RWPE1 (cell line): Measurements from ENCODE around the gene PHF20.
"Not testable (repeated sequence)": the region's sequence is repeated elsewhere in the genome, so short reads cannot be mapped to it uniquely, and the experiment has no call there.

Experiments
- CTCF ChIA-PET: fragments of 350-600 bp; sonication (Branson Sonifier 250); formaldehyde crosslinking; extraction: SDS; loops from one replicate; lab custom pipeline; 2021; lab: Yijun Ruan, JAX
- POLR2A ChIA-PET: fragments of 400-600 bp; formaldehyde crosslinking; extraction: SDS; loops from one replicate; lab custom pipeline; 2020; ENCODE audit warnings: antibody characterized with exemption; ENCODE audit not compliant: low non-redundant PET; lab: Yijun Ruan, JAX
- DNase-seq: peaks from one replicate; pipeline ENCODE4 v3.0.0; 2012; ENCODE audit warnings: low spot score
- H3K27ac ChIP-seq: fragments of 450-650 bp; 2 replicates; pipeline ENCODE4 v1.5.1; 2017
- TF ChIP-seq, protein P1 (sequence below): fragments of 450-650 bp; conservative IDR thresholded peaks from 2 replicates; pipeline ENCODE4 v1.5.1; 2017; ENCODE audit warnings: low read depth, mild to moderate bottlenecking

The PHF20 gene

GRCh38 chr20:35994994-35995453 is 223.2 kb downstream of the PHF20 start:
- DNase-seq = peak; percentile 88
- TF ChIP-seq, protein P1, sequence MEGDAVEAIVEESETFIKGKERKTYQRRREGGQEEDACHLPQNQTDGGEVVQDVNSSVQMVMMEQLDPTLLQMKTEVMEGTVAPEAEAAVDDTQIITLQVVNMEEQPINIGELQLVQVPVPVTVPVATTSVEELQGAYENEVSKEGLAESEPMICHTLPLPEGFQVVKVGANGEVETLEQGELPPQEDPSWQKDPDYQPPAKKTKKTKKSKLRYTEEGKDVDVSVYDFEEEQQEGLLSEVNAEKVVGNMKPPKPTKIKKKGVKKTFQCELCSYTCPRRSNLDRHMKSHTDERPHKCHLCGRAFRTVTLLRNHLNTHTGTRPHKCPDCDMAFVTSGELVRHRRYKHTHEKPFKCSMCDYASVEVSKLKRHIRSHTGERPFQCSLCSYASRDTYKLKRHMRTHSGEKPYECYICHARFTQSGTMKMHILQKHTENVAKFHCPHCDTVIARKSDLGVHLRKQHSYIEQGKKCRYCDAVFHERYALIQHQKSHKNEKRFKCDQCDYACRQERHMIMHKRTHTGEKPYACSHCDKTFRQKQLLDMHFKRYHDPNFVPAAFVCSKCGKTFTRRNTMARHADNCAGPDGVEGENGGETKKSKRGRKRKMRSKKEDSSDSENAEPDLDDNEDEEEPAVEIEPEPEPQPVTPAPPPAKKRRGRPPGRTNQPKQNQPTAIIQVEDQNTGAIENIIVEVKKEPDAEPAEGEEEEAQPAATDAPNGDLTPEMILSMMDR = peak; percentile 98
- no peak overlapping the region for H3K27ac ChIP-seq
- POLR2A ChIA-PET = interaction anchor here (1.8 kb wide), 1 partner anchor 144 kb away, joined by 6 read pairs; no protein-coding TSS in a partner anchor
- CTCF ChIA-PET = interaction anchor here (0.5 to 3.6 kb wide), 44 partner anchors 9 to 1364 kb away, joined by 3 to 61 read pairs (median 4); no protein-coding TSS in a partner anchor

DNA sequence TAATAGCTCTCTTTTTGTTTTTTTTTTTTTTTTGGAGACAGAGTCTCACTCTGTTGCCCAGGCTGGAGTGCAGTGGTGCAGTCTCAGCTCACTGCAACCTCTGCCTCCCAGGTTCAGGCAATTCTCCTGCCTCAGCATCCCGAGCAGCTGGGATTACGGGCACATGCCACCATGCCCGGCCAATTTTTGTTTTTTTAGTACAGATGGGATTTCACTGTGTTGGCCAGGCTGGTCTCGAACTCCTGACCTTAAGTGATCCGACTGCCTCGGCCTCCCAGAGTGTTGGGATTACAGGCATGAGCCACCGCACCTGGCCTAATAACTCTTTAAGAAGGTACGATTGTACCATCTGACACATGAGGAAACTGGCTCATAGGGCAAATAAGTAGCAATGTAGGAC is 224.7 kb downstream of the PHF20 start:
- POLR2A ChIA-PET, H3K27ac ChIP-seq, DNase-seq: not testable (repeated sequence)
- CTCF ChIA-PET = interaction anchor here (0.8 to 1.6 kb wide), 2 partner anchors 11 to 142 kb away, joined by 5 to 11 read pairs; no protein-coding TSS in a partner anchor
